ENCODE results near the gene DSCAML1. TPM values are rescaled to one million over a fixed set of nuclear protein-coding genes. Genes with fewer than 3 reads are reported as not detected.

The DSCAML1 gene
- total RNA-seq, 1 experiment from 2014 or later = 0.15 TPM

GRCh38 chr11:117620659-117621058, 176.4 kb downstream of the DSCAML1 start:
- H2BK5ac ChIP-seq (ENCODE audit: insufficient read length, low read length) = no peak overlapping the region
- H4K8ac ChIP-seq (replicated peaks; ENCODE audit: insufficient read length, low read depth, low read length) = no peak overlapping the region
- no peaks in the 10 kb centered on the region for H3K27me3 ChIP-seq (ENCODE audit: insufficient read depth, low read length)
- no peak overlapping the region for H3K56ac ChIP-seq (ENCODE audit: insufficient read length, low read depth, low read length)
- no peak overlapping the region for H3K18ac ChIP-seq (ENCODE audit: insufficient read length, low read depth, low read length)
- H3K9ac ChIP-seq (ENCODE audit: extremely low read depth, insufficient read length, low read length) = no peak overlapping the region
- H3K27ac ChIP-seq (ENCODE audit: insufficient read length, low read depth, low read length) = no peak overlapping the region
- H3K79me1 ChIP-seq (ENCODE audit: insufficient read depth, low read depth, low read length, poor library complexity, severe bottlenecking) = no peaks in the 10 kb centered on the region
- H2BK20ac ChIP-seq (ENCODE audit: low read depth, low read length, poor library complexity, severe bottlenecking) = no peak overlapping the region
- H3K79me2 ChIP-seq (ENCODE audit: insufficient read depth, low read length) = no peaks in the 10 kb centered on the region
- H2BK15ac ChIP-seq (ENCODE audit: low read depth, low read length) = no peak overlapping the region
- H3K23me2 ChIP-seq (ENCODE audit: insufficient read length, low read depth, low read length, poor library complexity, severe bottlenecking) = no peaks in the 10 kb centered on the region
- no peak overlapping the region for H3K4me2 ChIP-seq (ENCODE audit: insufficient read depth, insufficient read length, low read length)
- H3K9me3 ChIP-seq (ENCODE audit: control insufficient read depth, low read depth, low read length) = no peaks in the 10 kb centered on the region
- H3K27ac Mint-ChIP-seq = no peak overlapping the region
- H3K4me3 Mint-ChIP-seq = no peak overlapping the region
- H3T11ph ChIP-seq (ENCODE audit: low read length) = no peak overlapping the region
- no peak for DNase-seq
- no peak overlapping the region for H3K23ac ChIP-seq (ENCODE audit: insufficient read length, low read depth, low read length)
- WGBS (ENCODE audit: extremely low coverage, insufficient read length, low lambda C conversion rate) = no CpG with 5 or more reads among the region's 1 CpG
- no peaks in the 10 kb centered on the region for H4K20me1 ChIP-seq (ENCODE audit: control insufficient read depth, insufficient read depth, insufficient read length)
- H3K4me1 ChIP-seq (ENCODE audit: insufficient read depth, low read length) = no peaks in the 10 kb centered on the region
- TF ChIP-seq, protein P1, sequence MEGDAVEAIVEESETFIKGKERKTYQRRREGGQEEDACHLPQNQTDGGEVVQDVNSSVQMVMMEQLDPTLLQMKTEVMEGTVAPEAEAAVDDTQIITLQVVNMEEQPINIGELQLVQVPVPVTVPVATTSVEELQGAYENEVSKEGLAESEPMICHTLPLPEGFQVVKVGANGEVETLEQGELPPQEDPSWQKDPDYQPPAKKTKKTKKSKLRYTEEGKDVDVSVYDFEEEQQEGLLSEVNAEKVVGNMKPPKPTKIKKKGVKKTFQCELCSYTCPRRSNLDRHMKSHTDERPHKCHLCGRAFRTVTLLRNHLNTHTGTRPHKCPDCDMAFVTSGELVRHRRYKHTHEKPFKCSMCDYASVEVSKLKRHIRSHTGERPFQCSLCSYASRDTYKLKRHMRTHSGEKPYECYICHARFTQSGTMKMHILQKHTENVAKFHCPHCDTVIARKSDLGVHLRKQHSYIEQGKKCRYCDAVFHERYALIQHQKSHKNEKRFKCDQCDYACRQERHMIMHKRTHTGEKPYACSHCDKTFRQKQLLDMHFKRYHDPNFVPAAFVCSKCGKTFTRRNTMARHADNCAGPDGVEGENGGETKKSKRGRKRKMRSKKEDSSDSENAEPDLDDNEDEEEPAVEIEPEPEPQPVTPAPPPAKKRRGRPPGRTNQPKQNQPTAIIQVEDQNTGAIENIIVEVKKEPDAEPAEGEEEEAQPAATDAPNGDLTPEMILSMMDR (conservative IDR thresholded peaks at IDR 0.05) = no peak
- peaks cover 1% of the 10 kb centered on the region; the same call in 1 of the 2 replicates for H3K27me3 Mint-ChIP-seq (ENCODE audit: low read depth)
- H2BK120ac ChIP-seq (ENCODE audit: low read depth, low read length, poor library complexity, severe bottlenecking) = no peak overlapping the region
- H3K4ac ChIP-seq (ENCODE audit: low read depth, low read length) = no peak overlapping the region
- H4K91ac ChIP-seq (ENCODE audit: insufficient read length, low read depth, low read length) = no peak overlapping the region
- H3K36me3 Mint-ChIP-seq (ENCODE audit: insufficient read depth in 1 of 3, low read depth in 3 of 3) = peaks cover 0 to 7% (median 2%) of the 10 kb centered on the region in 3 experiments; a peak in 2 of 7 replicates
- peaks cover 9 to 38% of the 10 kb centered on the region in 2 experiments for H3K4me1 Mint-ChIP-seq
- no peak overlapping the region for H2AFZ ChIP-seq (ENCODE audit: low read length)
- peaks cover 5 to 7% of the 10 kb centered on the region in 2 experiments for H3K9me3 Mint-ChIP-seq
- no peak overlapping the region for H2BK12ac ChIP-seq (ENCODE audit: insufficient read length, low read depth, low read length)
- no peak overlapping the region for H3K14ac ChIP-seq (ENCODE audit: insufficient read depth, low read length)
- no peak overlapping the region for H4K5ac ChIP-seq (ENCODE audit: insufficient read length, low read depth, low read length)
- H2AK5ac ChIP-seq (ENCODE audit: insufficient read length, low read length) = no peak overlapping the region

Measured in H9 (cell line).